K562 (cell line): Measurements from ENCODE around the gene MEPE.

ENCODE experiments used
- ATF2 ChIP-seq: sonication (generic); formaldehyde crosslinking; IDR thresholded peaks from 2 replicates; pipeline ENCODE4 v1.8.1; 2022; ENCODE audit warnings: missing genetic modification reagents
- CBFB ChIP-seq: sonication (generic); formaldehyde crosslinking; IDR thresholded peaks from 2 replicates; pipeline ENCODE4 v1.4.0; 2020; ENCODE audit warnings: mild to moderate bottlenecking, missing genetic modification reagents
- CTCF ChIP-seq, 3 experiments: IDR thresholded peaks in 2 of 3; conservative IDR thresholded peaks in 1 of 3; 2 replicates each; pipeline ENCODE4 v1.5.1; 2011 to 2012; ENCODE audit warnings: low read length in 3 of 3, mild to moderate bottlenecking in 3 of 3, control low read depth in 2 of 3, improper control_type of control experiment in 1 of 3, inconsistent platforms in 1 of 3, low read depth in 1 of 3, mixed read lengths in 1 of 3, moderate library complexity in 1 of 3; ENCODE audit not compliant: insufficient read depth in 2 of 3
- EGR1 ChIP-seq: fragments of 450-650 bp; conservative IDR thresholded peaks from 2 replicates; pipeline ENCODE4 v1.6.1; 2017; ENCODE audit warnings: mild to moderate bottlenecking
- EZH2 ChIP-seq: IDR thresholded peaks from 2 replicates; pipeline ENCODE4 v1.6.1; 2012; ENCODE audit warnings: low read depth, mild to moderate bottlenecking, inconsistent platforms, low read length, borderline replicate concordance
- JUNB ChIP-seq: fragments of 450-650 bp; formaldehyde crosslinking; conservative IDR thresholded peaks from 2 replicates; pipeline ENCODE4 v1.4.0; 2020; ENCODE audit warnings: mild to moderate bottlenecking
- POLR2A ChIP-seq: fragments of 450-650 bp; conservative IDR thresholded peaks from 2 replicates; pipeline ENCODE4 v1.6.1; 2016
- RFX5 ChIP-seq: IDR thresholded peaks from 2 replicates; pipeline ENCODE4 v1.6.1; 2011; ENCODE audit warnings: low read depth, mild to moderate bottlenecking, improper control_type of control experiment, low read length
- ZKSCAN1 ChIP-seq: fragments of 150-350 bp; IDR thresholded peaks from 2 replicates; pipeline ENCODE4 v1.6.1; 2016; ENCODE audit warnings: low read depth, low read length

GRCh38 chr4:87857789-87858188 is 25.0 kb downstream of the MEPE start:
- TF ChIP-seq EZH2 (no peak), CTCF (IDR thresholded peaks at IDR 0.05 in 2 of 3, conservative IDR thresholded peaks at IDR 0.05 in 1 of 3; ENCODE audit: insufficient read depth in 2 of 3, low read depth in 1 of 3, low read length in 3 of 3) (no peak), JUNB (CRISPR knock-in tag) (no peak), POLR2A (no peak), ATF2 (CRISPR knock-in tag) (no peak), ZKSCAN1 (no peak), EGR1 (no peak), CBFB (no peak), RFX5 (no peak)
